ENCODE data around the gene GALNS. TPM values are rescaled to one million over a fixed set of nuclear protein-coding genes. Genes with fewer than 3 reads are reported as not detected.

The GALNS gene
- total and polyA plus RNA-seq, 2 of the 13 experiments (the other 11 are each of a cell fraction or from before 2014, with no cell fraction given): 9.2 to 9.8 TPM

DNA sequence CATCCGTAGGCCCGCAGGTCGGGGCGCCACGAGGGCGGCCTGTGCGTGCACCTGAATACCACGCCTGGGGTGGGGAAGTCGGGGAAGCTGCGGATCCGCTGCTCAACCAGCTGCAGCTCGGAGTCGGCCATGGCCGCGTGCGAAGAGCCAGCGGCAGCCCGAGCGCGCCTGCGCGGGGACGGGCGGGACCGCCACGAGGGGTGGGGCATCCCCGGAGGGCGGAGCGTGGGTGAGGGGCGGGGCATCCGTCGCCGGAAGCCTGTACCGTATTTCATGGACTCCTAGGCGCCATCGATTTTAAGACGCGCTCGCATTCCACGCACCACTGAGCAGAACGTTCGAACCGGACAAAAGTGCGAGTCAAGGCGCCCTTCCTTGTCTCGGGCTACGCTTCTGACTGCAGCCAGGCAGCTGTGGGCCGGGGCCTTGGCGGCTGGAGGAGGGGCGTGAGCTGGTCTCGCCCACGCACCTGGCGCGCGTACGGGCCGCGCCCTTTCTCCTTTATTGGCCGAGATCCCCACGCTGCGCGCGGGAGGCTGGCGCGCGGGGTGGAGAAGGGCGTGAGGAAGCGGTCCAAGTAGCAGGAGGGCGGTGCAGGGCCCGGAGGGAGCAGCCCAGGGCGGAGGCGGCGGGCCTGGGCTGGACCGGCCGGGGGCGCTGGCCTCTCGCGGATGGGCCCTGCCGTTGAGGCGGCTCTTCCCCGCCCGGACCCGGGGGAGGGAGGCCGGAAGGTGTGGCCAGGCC, 44.8 kb downstream of the GALNS start, which contains the start of gene APRT (continued):
- TF ChIP-seq, protein P1, sequence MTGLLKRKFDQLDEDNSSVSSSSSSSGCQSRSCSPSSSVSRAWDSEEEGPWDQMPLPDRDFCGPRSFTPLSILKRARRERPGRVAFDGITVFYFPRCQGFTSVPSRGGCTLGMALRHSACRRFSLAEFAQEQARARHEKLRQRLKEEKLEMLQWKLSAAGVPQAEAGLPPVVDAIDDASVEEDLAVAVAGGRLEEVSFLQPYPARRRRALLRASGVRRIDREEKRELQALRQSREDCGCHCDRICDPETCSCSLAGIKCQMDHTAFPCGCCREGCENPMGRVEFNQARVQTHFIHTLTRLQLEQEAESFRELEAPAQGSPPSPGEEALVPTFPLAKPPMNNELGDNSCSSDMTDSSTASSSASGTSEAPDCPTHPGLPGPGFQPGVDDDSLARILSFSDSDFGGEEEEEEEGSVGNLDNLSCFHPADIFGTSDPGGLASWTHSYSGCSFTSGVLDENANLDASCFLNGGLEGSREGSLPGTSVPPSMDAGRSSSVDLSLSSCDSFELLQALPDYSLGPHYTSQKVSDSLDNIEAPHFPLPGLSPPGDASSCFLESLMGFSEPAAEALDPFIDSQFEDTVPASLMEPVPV (CRISPR knock-in tag; IDR thresholded peaks at IDR 0.05): peak; percentile 37; the same call in 1 of the 2 replicates
- TF ChIP-seq GATAD1 (CRISPR knock-in tag; IDR thresholded peaks at IDR 0.05): peak; percentile 63
- TF ChIP-seq ARID2 (CRISPR knock-in tag; IDR thresholded peaks at IDR 0.05; ENCODE audit: borderline replicate concordance): peak; percentile 69; the same call in 1 of the 2 replicates
- peak; percentile 20 for TF ChIP-seq IKZF4 (CRISPR knock-in tag; IDR thresholded peaks at IDR 0.05; ENCODE audit: borderline replicate concordance, low read depth, not compliant biosample characterization)
- TF ChIP-seq ZNF446 (CRISPR knock-in tag; IDR thresholded peaks at IDR 0.05): peak; percentile 40
- TF ChIP-seq SKI (IDR thresholded peaks at IDR 0.05; ENCODE audit: partially characterized antibody): no peak
- TF ChIP-seq ZNF292 (CRISPR knock-in tag; IDR thresholded peaks at IDR 0.05; ENCODE audit: borderline replicate concordance, low read depth): 0 out of 2 replicates have a peak, but pooled peaks have one; percentile 39
- peak; percentile 78; the same call in 1 of the 2 replicates for TF ChIP-seq MIER3 (CRISPR knock-in tag; IDR thresholded peaks at IDR 0.05; ENCODE audit: borderline replicate concordance)
- TF ChIP-seq, protein P2, sequence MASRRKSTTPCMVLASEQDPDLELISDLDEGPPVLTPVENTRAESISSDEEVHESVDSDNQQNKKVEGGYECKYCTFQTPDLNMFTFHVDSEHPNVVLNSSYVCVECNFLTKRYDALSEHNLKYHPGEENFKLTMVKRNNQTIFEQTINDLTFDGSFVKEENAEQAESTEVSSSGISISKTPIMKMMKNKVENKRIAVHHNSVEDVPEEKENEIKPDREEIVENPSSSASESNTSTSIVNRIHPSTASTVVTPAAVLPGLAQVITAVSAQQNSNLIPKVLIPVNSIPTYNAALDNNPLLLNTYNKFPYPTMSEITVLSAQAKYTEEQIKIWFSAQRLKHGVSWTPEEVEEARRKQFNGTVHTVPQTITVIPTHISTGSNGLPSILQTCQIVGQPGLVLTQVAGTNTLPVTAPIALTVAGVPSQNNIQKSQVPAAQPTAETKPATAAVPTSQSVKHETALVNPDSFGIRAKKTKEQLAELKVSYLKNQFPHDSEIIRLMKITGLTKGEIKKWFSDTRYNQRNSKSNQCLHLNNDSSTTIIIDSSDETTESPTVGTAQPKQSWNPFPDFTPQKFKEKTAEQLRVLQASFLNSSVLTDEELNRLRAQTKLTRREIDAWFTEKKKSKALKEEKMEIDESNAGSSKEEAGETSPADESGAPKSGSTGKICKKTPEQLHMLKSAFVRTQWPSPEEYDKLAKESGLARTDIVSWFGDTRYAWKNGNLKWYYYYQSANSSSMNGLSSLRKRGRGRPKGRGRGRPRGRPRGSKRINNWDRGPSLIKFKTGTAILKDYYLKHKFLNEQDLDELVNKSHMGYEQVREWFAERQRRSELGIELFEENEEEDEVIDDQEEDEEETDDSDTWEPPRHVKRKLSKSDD (CRISPR knock-in tag; IDR thresholded peaks at IDR 0.05; ENCODE audit: low read depth): peak; percentile 19
- TF ChIP-seq AKAP8 (CRISPR knock-in tag; IDR thresholded peaks at IDR 0.05): peak; percentile 98
